Gastroesophageal sphincter (tissue), 4 donors: ENCODE results near the gene NET1. TPM values are rescaled to one million over a fixed set of nuclear protein-coding genes. Genes with fewer than 3 reads are reported as not detected.
"Not testable (repeated sequence)": the region's sequence is repeated elsewhere in the genome, so short reads cannot be mapped to it uniquely, and the experiment has no call there.

ENCODE experiments used
- ATAC-seq: fragments of 150-250 bp; one replicate; pipeline ENCODE4 v1.9.1; 2016; ENCODE audit warnings: mild to moderate bottlenecking, moderate library complexity
- H3K27ac ChIP-seq, 4 donors: fragments of 200-600 bp; sonication (generic) in 3 of 4; 1 replicate in 3 of 4; 2 replicates in 1 of 4; pipeline ENCODE4 v1.5.1; 2016 to 2019
- H3K27me3 ChIP-seq: fragments of 200-600 bp; sonication (generic); one replicate; pipeline ENCODE4 v1.5.1; 2019
- H3K36me3 ChIP-seq, 2 donors: fragments of 200-600 bp; sonication (generic); one replicate each; pipeline ENCODE4 v1.5.1; 2019; ENCODE audit warnings: control low read depth in 1 of 2
- H3K4me1 ChIP-seq, 3 donors: fragments of 200-600 bp; sonication (generic); 1 replicate in 2 of 3; 2 replicates in 1 of 3; pipeline ENCODE4 v1.5.1; 2016 to 2019; ENCODE audit warnings: control low read depth in 2 of 3
- H3K4me3 ChIP-seq, 2 donors: fragments of 200-600 bp; sonication (generic); one replicate each; pipeline ENCODE4 v1.5.1; 2019; ENCODE audit warnings: mild to moderate bottlenecking in 1 of 2, moderate library complexity in 1 of 2
- H3K9me3 ChIP-seq, 3 donors: fragments of 200-600 bp; sonication (generic); one replicate each; pipeline ENCODE4 v1.5.1; 2017 to 2019; ENCODE audit warnings: control low read depth in 2 of 3
- CTCF ChIP-seq, 4 experiments: fragments of 200-600 bp in 2 of 4; fragments of 450-650 bp in 2 of 4; sonication (generic) in 1 of 4; IDR thresholded peaks; one replicate each; pipeline ENCODE4 v1.5.1; 2017 to 2019; ENCODE audit warnings: antibody characterized with exemption in 4 of 4, mild to moderate bottlenecking in 2 of 4, moderate library complexity in 2 of 4
- EP300 ChIP-seq: sonication (generic); formaldehyde crosslinking; IDR thresholded peaks from one replicate; pipeline ENCODE4 v1.6.1; 2017; ENCODE audit warnings: antibody characterized with exemption, mild to moderate bottlenecking
- POLR2A ChIP-seq, 2 donors: fragments of 450-650 bp; IDR thresholded peaks; one replicate each; pipeline ENCODE4 v1.6.1; 2017; ENCODE audit warnings: antibody characterized with exemption in 2 of 2, mild to moderate bottlenecking in 2 of 2, moderate library complexity in 1 of 2
- POLR2AphosphoS5 ChIP-seq: sonication (generic); formaldehyde crosslinking; IDR thresholded peaks from one replicate; pipeline ENCODE4 v1.6.1; 2017; ENCODE audit warnings: antibody characterized with exemption
- WGBS, 2 donors: methylation state at CpG; one replicate each; pipeline ENCODE4 v1.1.5; 2018; ENCODE audit warnings: low coverage in 1 of 2; 5-methylcytosine and 5-hydroxymethylcytosine counted together
- total RNA-seq, 4 donors: library from RNA; depleted of rRNA; stranded (reverse); fragments of >200 nt; gene quantifications; one replicate each; pipeline ENCODE4 v1.1.0, GENCODE V29; 2016

The NET1 gene
- total RNA-seq, 4 donors from 2014 or later: 288 to 401 (median 343) TPM

- WGBS, 2 donors: 71 to 72% methylated on average over 5 to 8 of the region's 8 CpGs
- no peaks in the 10 kb centered on the region for H3K27me3 ChIP-seq
- H3K4me3 ChIP-seq: no peak within 1 kb of the TSS
- TF ChIP-seq CTCF (IDR thresholded peaks at IDR 0.05) (no peak), POLR2A (IDR thresholded peaks at IDR 0.05) (no peak)
- H3K9me3 ChIP-seq: no peaks in the 10 kb centered on the region
- H3K4me1 ChIP-seq: no peaks in the 10 kb centered on the region
- ATAC-seq: no peak
- no peaks in the 10 kb centered on the region for H3K36me3 ChIP-seq
- H3K27ac ChIP-seq: peak within 1 kb of the TSS in 2 of 4 donors; percentile 23 to 24
Observed at GRCh38 chr10:5404208-5405041, 7.9 kb upstream of the NET1 start, which contains the start of gene TUBAL3. TSS of gene TUBAL3 (minus strand) at chr10:5404828. CDS start at chr10:5404792, 36 bp downstream.

- no peaks in the 10 kb centered on the region for H3K9me3 ChIP-seq
- no peaks in the 10 kb centered on the region for H3K27me3 ChIP-seq
- no peak for TF ChIP-seq POLR2AphosphoS5
- TF ChIP-seq CTCF (IDR thresholded peaks at IDR 0.05): no peak
- TF ChIP-seq POLR2A (IDR thresholded peaks at IDR 0.05): no peak
- TF ChIP-seq EP300: no peak
- H3K4me3 ChIP-seq: no peak overlapping the region
- H3K36me3 ChIP-seq: no peaks in the 10 kb centered on the region
- H3K4me1 ChIP-seq: peaks cover 0 to 2% (median 0%) of the 10 kb centered on the region in 3 donors
- no peak for ATAC-seq
- no peak overlapping the region for H3K27ac ChIP-seq
- 47 to 62% methylated on average over 1 of the region's 1 CpG for WGBS, 2 donors
Observed at GRCh38 chr10:5406918-5407317, 5.4 kb upstream of the NET1 start.

GRCh38 chr10:5410787-5411186 is 1.6 kb upstream of the NET1 start:
- not testable (repeated sequence) for H3K4me3 ChIP-seq, H3K27ac ChIP-seq, H3K27me3 ChIP-seq, H3K36me3 ChIP-seq, H3K9me3 ChIP-seq, ATAC-seq
- peaks cover 0 to 13% (median 0%) of the 10 kb centered on the region in 3 donors for H3K4me1 ChIP-seq

- 37 to 58% methylated on average over 1 to 3 of the region's 3 CpGs for WGBS, 2 donors
- Histone ChIP-seq H3K27ac (peak overlapping the region in 3 of 4 donors; percentile 84 to 90 (median 86)), H3K9me3 (no peaks in the 10 kb centered on the region), H3K27me3 (no peaks in the 10 kb centered on the region), H3K4me1 (peaks cover 0 to 18% (median 0%) of the 10 kb centered on the region in 3 donors), H3K4me3 (peak overlapping the region; percentile 62 to 88), H3K36me3 (no peaks in the 10 kb centered on the region)
- peak; percentile 5 for ATAC-seq
- TF ChIP-seq CTCF (IDR thresholded peaks at IDR 0.05): no peak
- TF ChIP-seq POLR2AphosphoS5: no peak
- no peak for TF ChIP-seq EP300
- no peak for TF ChIP-seq POLR2A (IDR thresholded peaks at IDR 0.05)
Observed at GRCh38 chr10:5411941-5412276, 448 bp upstream of the NET1 start.

- no peaks in the 10 kb centered on the region for H3K36me3 ChIP-seq
- no peaks in the 10 kb centered on the region for H3K27me3 ChIP-seq
- 16 to 24% methylated on average over 11 to 16 of the region's 20 CpGs for WGBS, 2 donors
- peak overlapping the region; percentile 71 to 90 (median 85) for H3K27ac ChIP-seq
- ATAC-seq: peak; percentile 6
- peaks cover 0 to 2% (median 0%) of the 10 kb centered on the region in 3 donors for H3K9me3 ChIP-seq
- no peak for TF ChIP-seq EP300
- TF ChIP-seq POLR2AphosphoS5: peak; percentile 6
- peaks cover 0 to 18% (median 0%) of the 10 kb centered on the region in 3 donors for H3K4me1 ChIP-seq
- peak overlapping the region; percentile 62 to 88 for H3K4me3 ChIP-seq
Observed at GRCh38 chr10:5413012-5413938, 918 bp downstream of the NET1 start.
